KOPT-K1 (cell line): ENCODE data around the gene MELK.
"Not testable (repeated sequence)": the region's sequence is repeated elsewhere in the genome, so short reads cannot be mapped to it uniquely, and the experiment has no call there.

ENCODE experiments used
- H3K27ac ChIP-seq: fragments of 200-600 bp; sonication (generic); 2 replicates; pipeline ENCODE4 v1.5.1; 2016; ENCODE audit warnings: antibody characterized with exemption, mild to moderate bottlenecking, low read depth, low read length; ENCODE audit not compliant: poor library complexity, severe bottlenecking
- H3K36me3 ChIP-seq: fragments of 200-600 bp; sonication (generic); 2 replicates; pipeline ENCODE4 v1.5.1; 2017; ENCODE audit warnings: antibody characterized with exemption, mild to moderate bottlenecking, low read length, moderate library complexity; ENCODE audit not compliant: insufficient read depth
- H3K9me3 ChIP-seq: fragments of 200-600 bp; sonication (generic); 2 replicates; pipeline ENCODE4 v1.5.1; 2017; ENCODE audit warnings: antibody characterized with exemption, low read length, mild to moderate bottlenecking; ENCODE audit not compliant: insufficient read depth, poor library complexity, severe bottlenecking

MELK gene

GRCh38 chr9:36562801-36563200 lies 9.9 kb upstream of the MELK start:
- not testable (repeated sequence) for H3K27ac ChIP-seq, H3K9me3 ChIP-seq, H3K36me3 ChIP-seq

GRCh38 chr9:36566813-36567221 lies 5.9 kb upstream of the MELK start:
- Histone ChIP-seq H3K9me3 (no peaks in the 10 kb centered on the region), H3K27ac (no peak overlapping the region), H3K36me3 (no peaks in the 10 kb centered on the region)

GRCh38 chr9:36568681-36569080 lies 4.0 kb upstream of the MELK start:
- not testable (repeated sequence) for H3K27ac ChIP-seq, H3K9me3 ChIP-seq, H3K36me3 ChIP-seq

- H3K36me3 ChIP-seq, result peaks cover 19% of the 10 kb centered on the region
- H3K9me3 ChIP-seq, result no peaks in the 10 kb centered on the region
- no peak overlapping the region for H3K27ac ChIP-seq
Observed at GRCh38 chr9:36571333-36571732, 1.4 kb upstream of the MELK start.

- not testable (repeated sequence) for H3K9me3 ChIP-seq
- H3K36me3 ChIP-seq, result peaks cover 41% of the 10 kb centered on the region
- H3K27ac ChIP-seq, result peak overlapping the region; percentile 88
Observed at GRCh38 chr9:36574045-36574444, 1.4 kb downstream of the MELK start.

- no peaks in the 10 kb centered on the region for H3K9me3 ChIP-seq
- H3K36me3 ChIP-seq, result peaks cover 54% of the 10 kb centered on the region
- no peak overlapping the region for H3K27ac ChIP-seq
Observed at GRCh38 chr9:36575411-36575882, 2.8 kb downstream of the MELK start.

GRCh38 chr9:36576866-36577265 lies 4.2 kb downstream of the MELK start:
- Histone ChIP-seq H3K9me3 (no peaks in the 10 kb centered on the region), H3K36me3 (peaks cover 68% of the 10 kb centered on the region), H3K27ac (no peak overlapping the region)

GRCh38 chr9:36584620-36585460 lies 12.1 kb downstream of the MELK start:
- no peak overlapping the region for H3K27ac ChIP-seq
- peaks cover 99% of the 10 kb centered on the region for H3K36me3 ChIP-seq
- no peaks in the 10 kb centered on the region for H3K9me3 ChIP-seq

GRCh38 chr9:36590231-36590630 lies 17.5 kb downstream of the MELK start:
- Histone ChIP-seq H3K9me3 (no peaks in the 10 kb centered on the region), H3K36me3 (peaks cover 100% of the 10 kb centered on the region), H3K27ac (no peak overlapping the region)

- Histone ChIP-seq H3K27ac (no peak overlapping the region), H3K36me3 (peaks cover 100% of the 10 kb centered on the region), H3K9me3 (no peaks in the 10 kb centered on the region)
Observed at GRCh38 chr9:36592801-36593583, 20.3 kb downstream of the MELK start.

GRCh38 chr9:36594213-36594612 lies 21.5 kb downstream of the MELK start:
- Histone ChIP-seq H3K36me3 (peaks cover 100% of the 10 kb centered on the region), H3K27ac (no peak overlapping the region)

GRCh38 chr9:36597412-36598178 lies 24.9 kb downstream of the MELK start:
- Histone ChIP-seq H3K9me3 (no peaks in the 10 kb centered on the region), H3K27ac (no peak overlapping the region), H3K36me3 (peaks cover 99% of the 10 kb centered on the region)

More at GRCh38 chr9:36594213-36594612, 21.5 kb downstream of the MELK start:
- no peaks in the 10 kb centered on the region for H3K9me3 ChIP-seq

GRCh38 chr9:36598273-36598672 lies 25.6 kb downstream of the MELK start:
- H3K27ac ChIP-seq, result no peak overlapping the region
- no peaks in the 10 kb centered on the region for H3K9me3 ChIP-seq
- H3K36me3 ChIP-seq, result peaks cover 99% of the 10 kb centered on the region

- Histone ChIP-seq H3K9me3 (no peaks in the 10 kb centered on the region), H3K36me3 (peaks cover 97% of the 10 kb centered on the region), H3K27ac (no peak overlapping the region)
Observed at GRCh38 chr9:36603006-36603405, 30.3 kb downstream of the MELK start.

GRCh38 chr9:36609306-36609705 lies 36.6 kb downstream of the MELK start:
- no peak overlapping the region for H3K27ac ChIP-seq
- H3K36me3 ChIP-seq, result peaks cover 96% of the 10 kb centered on the region
- no peaks in the 10 kb centered on the region for H3K9me3 ChIP-seq
